Loucy (cell line): ENCODE measurements around the gene CEP164.

Experiments used
- H2AFZ ChIP-seq: fragments of 200-600 bp; sonication (generic); 2 replicates; pipeline ENCODE4 v1.6.0; 2016; ENCODE audit warnings: antibody characterized with exemption, mild to moderate bottlenecking, low read length, moderate library complexity
- H3F3A ChIP-seq: fragments of 200-600 bp; 2 replicates; pipeline ENCODE4 v1.6.0; 2016; ENCODE audit warnings: antibody characterized with exemption, low read depth, mild to moderate bottlenecking
- H3K27me3 ChIP-seq: fragments of 200-600 bp; sonication (generic); 2 replicates; pipeline ENCODE4 v1.6.1; 2014; ENCODE audit warnings: low read length, mild to moderate bottlenecking; ENCODE audit not compliant: insufficient read depth, poor library complexity, severe bottlenecking
- H3K36me3 ChIP-seq: fragments of 200-600 bp; sonication (generic); 2 replicates; pipeline ENCODE4 v1.6.1; 2016; ENCODE audit warnings: low read length; ENCODE audit not compliant: insufficient read depth
- H3K4me1 ChIP-seq: fragments of 200-600 bp; sonication (generic); 2 replicates; pipeline ENCODE4 v1.5.1; 2014; ENCODE audit warnings: low read length, mild to moderate bottlenecking; ENCODE audit not compliant: insufficient read depth, poor library complexity, severe bottlenecking
- H3K4me2 ChIP-seq: fragments of 200-600 bp; sonication (generic); 2 replicates; pipeline ENCODE4 v1.6.0; 2014; ENCODE audit warnings: antibody characterized with exemption, low read length, low read depth, mild to moderate bottlenecking; ENCODE audit not compliant: poor library complexity, severe bottlenecking
- H3K4me3 ChIP-seq: fragments of 200-600 bp; sonication (generic); 2 replicates; pipeline ENCODE4 v1.5.1; 2014; ENCODE audit warnings: low read length, mild to moderate bottlenecking, mixed read lengths; ENCODE audit not compliant: poor library complexity, severe bottlenecking
- H3K79me2 ChIP-seq: fragments of 200-600 bp; sonication (generic); 2 replicates; pipeline ENCODE4 v1.6.1; 2014; ENCODE audit warnings: low read length; ENCODE audit not compliant: insufficient read depth
- H3K9ac ChIP-seq: fragments of 200-600 bp; sonication (generic); 2 replicates; pipeline ENCODE4 v1.6.0; 2014; ENCODE audit warnings: mild to moderate bottlenecking, low read depth, low read length, moderate library complexity; ENCODE audit not compliant: poor library complexity, severe bottlenecking
- H3K9me2 ChIP-seq: fragments of 200-600 bp; sonication (generic); replicated peaks from 2 replicates; pipeline ENCODE4 v1.6.1; 2016; ENCODE audit warnings: low read depth, low read length, mixed read lengths
- H3K9me3 ChIP-seq: fragments of 200-600 bp; sonication (generic); 2 replicates; pipeline ENCODE4 v1.6.1; 2014; ENCODE audit warnings: mild to moderate bottlenecking, antibody characterized with exemption, low read length, low read depth; ENCODE audit not compliant: insufficient read depth
- H4K20me1 ChIP-seq: fragments of 200-600 bp; sonication (generic); 2 replicates; pipeline ENCODE4 v1.6.0; 2014; ENCODE audit warnings: antibody characterized with exemption, low read length, mild to moderate bottlenecking; ENCODE audit not compliant: insufficient read depth, poor library complexity, severe bottlenecking
- CTCF ChIP-seq: fragments of 200-600 bp; sonication (generic); conservative IDR thresholded peaks from 2 replicates; pipeline ENCODE4 v1.5.1; 2014; ENCODE audit warnings: mild to moderate bottlenecking, antibody characterized with exemption, low read length
- EZH2phosphoT487 ChIP-seq: fragments of 200-600 bp; IDR thresholded peaks from 2 replicates; pipeline ENCODE4 v1.6.1; 2018; ENCODE audit warnings: antibody characterized with exemption, mild to moderate bottlenecking, moderate library complexity, borderline replicate concordance

The CEP164 gene

GRCh38 chr11:117423046-117423575 lies 95.5 kb downstream of the CEP164 start:
- TF ChIP-seq CTCF (no peak), EZH2phosphoT487 (no peak)
- Histone ChIP-seq H3K27me3 (no peaks in the 10 kb centered on the region), H3K4me1 (no peaks in the 10 kb centered on the region), H3K36me3 (no peaks in the 10 kb centered on the region), H3K4me3 (no peak overlapping the region), H3K9me3 (no peaks in the 10 kb centered on the region), H2AFZ (no peak overlapping the region), H4K20me1 (no peaks in the 10 kb centered on the region), H3K4me2 (no peak overlapping the region), H3K9ac (no peak overlapping the region), H3K79me2 (no peaks in the 10 kb centered on the region), H3K9me2 (no peaks in the 10 kb centered on the region), H3F3A (no peaks in the 10 kb centered on the region)

GRCh38 chr11:117424781-117425180 lies 97.1 kb downstream of the CEP164 start:
- Histone ChIP-seq H3K79me2 (no peaks in the 10 kb centered on the region), H2AFZ (no peak overlapping the region), H3K27me3 (no peaks in the 10 kb centered on the region), H3K4me3 (no peak overlapping the region), H3K4me2 (no peak overlapping the region), H3K9me2 (no peaks in the 10 kb centered on the region), H3K9me3 (no peaks in the 10 kb centered on the region), H3K36me3 (no peaks in the 10 kb centered on the region), H3K4me1 (no peaks in the 10 kb centered on the region), H3F3A (no peaks in the 10 kb centered on the region), H4K20me1 (no peaks in the 10 kb centered on the region), H3K9ac (no peak overlapping the region)
- TF ChIP-seq CTCF (no peak), EZH2phosphoT487 (no peak)

- Histone ChIP-seq H2AFZ (no peak overlapping the region), H4K20me1 (no peaks in the 10 kb centered on the region), H3K36me3 (no peaks in the 10 kb centered on the region), H3K4me3 (no peak overlapping the region), H3K27me3 (no peaks in the 10 kb centered on the region), H3K4me2 (no peak overlapping the region), H3K9me3 (no peaks in the 10 kb centered on the region), H3F3A (no peaks in the 10 kb centered on the region), H3K9ac (no peak overlapping the region), H3K4me1 (no peaks in the 10 kb centered on the region), H3K9me2 (no peaks in the 10 kb centered on the region), H3K79me2 (no peaks in the 10 kb centered on the region)
- TF ChIP-seq CTCF: no peak
- no peak for TF ChIP-seq EZH2phosphoT487
Observed at GRCh38 chr11:117425679-117426296, 98.1 kb downstream of the CEP164 start.
